ENCODE results near the gene CCAR1.
A peak's percentile ranks its signal among the peaks of the same experiment; 100 is the strongest.
"Not testable (repeated sequence)": the region's sequence is repeated elsewhere in the genome, so short reads cannot be mapped to it uniquely, and the experiment has no call there.

The CCAR1 gene

GRCh38 chr10:68800211-68800610 is 79.2 kb downstream of the CCAR1 start:
- WGBS, 2 experiments, result 95 to 100% methylated on average over 1 of the region's 2 CpGs
- Histone ChIP-seq H3K4me1 (ENCODE audit: control insufficient read depth, insufficient read depth, low read length) (no peaks in the 10 kb centered on the region), H3K4me3 (ENCODE audit: insufficient read depth, low read depth, low read length) (no peak overlapping the region)

GRCh38 chr10:68804692-68805091 is 83.7 kb downstream of the CCAR1 start:
- WGBS, 2 experiments, result no CpG with 5 or more reads among the region's 1 CpG
- Histone ChIP-seq H3K27me3 (ENCODE audit: control insufficient read depth, insufficient read depth, low read length, poor library complexity, severe bottlenecking) (no peaks in the 10 kb centered on the region), H3K27ac (ENCODE audit: insufficient read depth, low read depth, low read length, poor library complexity, severe bottlenecking) (no peak overlapping the region), H3K36me3 (ENCODE audit: control insufficient read depth, insufficient read depth, low read length) (no peaks in the 10 kb centered on the region), H3K4me1 (ENCODE audit: control insufficient read depth, insufficient read depth, low read length) (no peaks in the 10 kb centered on the region), H3K4me3 (ENCODE audit: insufficient read depth, low read depth, low read length) (no peak overlapping the region), H3K9me3 (ENCODE audit: control insufficient read depth, low read length) (no peaks in the 10 kb centered on the region)

More at GRCh38 chr10:68800211-68800610, 79.2 kb downstream of the CCAR1 start:
- Histone ChIP-seq H3K27ac (ENCODE audit: insufficient read depth, low read depth, low read length, poor library complexity, severe bottlenecking) (no peak overlapping the region), H3K9me3 (ENCODE audit: control insufficient read depth, low read length) (no peaks in the 10 kb centered on the region), H3K36me3 (ENCODE audit: control insufficient read depth, insufficient read depth, low read length) (peaks cover 7% of the 10 kb centered on the region), H3K27me3 (ENCODE audit: control insufficient read depth, insufficient read depth, low read length, poor library complexity, severe bottlenecking) (no peaks in the 10 kb centered on the region)

- H3K4me3 ChIP-seq (ENCODE audit: insufficient read depth, low read depth, low read length); H3K27me3 ChIP-seq (ENCODE audit: control insufficient read depth, insufficient read depth, low read length, poor library complexity, severe bottlenecking); H3K36me3 ChIP-seq (ENCODE audit: control insufficient read depth, insufficient read depth, low read length); H3K9me3 ChIP-seq (ENCODE audit: control insufficient read depth, low read length); H3K4me1 ChIP-seq (ENCODE audit: control insufficient read depth, insufficient read depth, low read length); H3K27ac ChIP-seq (ENCODE audit: insufficient read depth, low read depth, low read length, poor library complexity, severe bottlenecking): not testable (repeated sequence)
- WGBS, 2 experiments, result 90 to 94% methylated on average over 9 of the region's 9 CpGs
These were observed 89.8 kb downstream of the CCAR1 start for GRCh38 chr10:68810830-68811229.

GRCh38 chr10:68811314-68812009 is 90.4 kb downstream of the CCAR1 start:
- H3K9me3 ChIP-seq (ENCODE audit: control insufficient read depth, low read length), result no peaks in the 10 kb centered on the region
- H3K4me1 ChIP-seq (ENCODE audit: control insufficient read depth, insufficient read depth, low read length), result peaks cover 6% of the 10 kb centered on the region
- no peaks in the 10 kb centered on the region for H3K27me3 ChIP-seq (ENCODE audit: control insufficient read depth, insufficient read depth, low read length, poor library complexity, severe bottlenecking)
- no peak overlapping the region for H3K27ac ChIP-seq (ENCODE audit: insufficient read depth, low read depth, low read length, poor library complexity, severe bottlenecking)
- no peak overlapping the region for H3K4me3 ChIP-seq (ENCODE audit: insufficient read depth, low read depth, low read length)
- WGBS, 2 experiments, result 96 to 97% methylated on average over 6 to 7 of the region's 7 CpGs
- H3K36me3 ChIP-seq (ENCODE audit: control insufficient read depth, insufficient read depth, low read length), result no peaks in the 10 kb centered on the region

- H3K27me3 ChIP-seq (ENCODE audit: control insufficient read depth, insufficient read depth, low read length, poor library complexity, severe bottlenecking), result no peaks in the 10 kb centered on the region
- H3K4me1 ChIP-seq (ENCODE audit: control insufficient read depth, insufficient read depth, low read length), result peaks cover 6% of the 10 kb centered on the region
- no peaks in the 10 kb centered on the region for H3K36me3 ChIP-seq (ENCODE audit: control insufficient read depth, insufficient read depth, low read length)
- no peaks in the 10 kb centered on the region for H3K9me3 ChIP-seq (ENCODE audit: control insufficient read depth, low read length)
- H3K4me3 ChIP-seq (ENCODE audit: insufficient read depth, low read depth, low read length), result no peak overlapping the region
- H3K27ac ChIP-seq (ENCODE audit: insufficient read depth, low read depth, low read length, poor library complexity, severe bottlenecking), result no peak overlapping the region
- WGBS, 2 experiments, result 94 to 95% methylated on average over 4 of the region's 4 CpGs
These were observed 91.4 kb downstream of the CCAR1 start for GRCh38 chr10:68812420-68812819.

- peaks cover 6% of the 10 kb centered on the region for H3K4me1 ChIP-seq (ENCODE audit: control insufficient read depth, insufficient read depth, low read length)
- H3K27ac ChIP-seq (ENCODE audit: insufficient read depth, low read depth, low read length, poor library complexity, severe bottlenecking), result no peak overlapping the region
- H3K4me3 ChIP-seq (ENCODE audit: insufficient read depth, low read depth, low read length), result no peak overlapping the region
- no peaks in the 10 kb centered on the region for H3K36me3 ChIP-seq (ENCODE audit: control insufficient read depth, insufficient read depth, low read length)
- no peaks in the 10 kb centered on the region for H3K9me3 ChIP-seq (ENCODE audit: control insufficient read depth, low read length)
- no peaks in the 10 kb centered on the region for H3K27me3 ChIP-seq (ENCODE audit: control insufficient read depth, insufficient read depth, low read length, poor library complexity, severe bottlenecking)
These were observed 92.5 kb downstream of the CCAR1 start for GRCh38 chr10:68813559-68813958.

GRCh38 chr10:68816796-68817412 is 95.9 kb downstream of the CCAR1 start:
- no peaks in the 10 kb centered on the region for H3K36me3 ChIP-seq (ENCODE audit: control insufficient read depth, insufficient read depth, low read length)
- no peaks in the 10 kb centered on the region for H3K27me3 ChIP-seq (ENCODE audit: control insufficient read depth, insufficient read depth, low read length, poor library complexity, severe bottlenecking)
- peaks cover 6% of the 10 kb centered on the region for H3K4me1 ChIP-seq (ENCODE audit: control insufficient read depth, insufficient read depth, low read length)
- H3K9me3 ChIP-seq (ENCODE audit: control insufficient read depth, low read length), result no peaks in the 10 kb centered on the region
- no peak overlapping the region for H3K27ac ChIP-seq (ENCODE audit: insufficient read depth, low read depth, low read length, poor library complexity, severe bottlenecking)
- WGBS, 2 experiments, result 92 to 94% methylated on average over 4 of the region's 4 CpGs
- H3K4me3 ChIP-seq (ENCODE audit: insufficient read depth, low read depth, low read length), result no peak overlapping the region

GRCh38 chr10:68820359-68820758 is 99.3 kb downstream of the CCAR1 start:
- not testable (repeated sequence) for H3K27me3 ChIP-seq (ENCODE audit: control insufficient read depth, insufficient read depth, low read length, poor library complexity, severe bottlenecking); H3K27ac ChIP-seq (ENCODE audit: insufficient read depth, low read depth, low read length, poor library complexity, severe bottlenecking); H3K9me3 ChIP-seq (ENCODE audit: control insufficient read depth, low read length); H3K4me3 ChIP-seq (ENCODE audit: insufficient read depth, low read depth, low read length); H3K36me3 ChIP-seq (ENCODE audit: control insufficient read depth, insufficient read depth, low read length); H3K4me1 ChIP-seq (ENCODE audit: control insufficient read depth, insufficient read depth, low read length)
- 87 to 100% methylated on average over 1 of the region's 1 CpG for WGBS, 2 experiments

GRCh38 chr10:68822626-68823025 is 101.6 kb downstream of the CCAR1 start:
- not testable (repeated sequence) for H3K4me1 ChIP-seq (ENCODE audit: control insufficient read depth, insufficient read depth, low read length); H3K36me3 ChIP-seq (ENCODE audit: control insufficient read depth, insufficient read depth, low read length); H3K4me3 ChIP-seq (ENCODE audit: insufficient read depth, low read depth, low read length); H3K9me3 ChIP-seq (ENCODE audit: control insufficient read depth, low read length); H3K27ac ChIP-seq (ENCODE audit: insufficient read depth, low read depth, low read length, poor library complexity, severe bottlenecking); H3K27me3 ChIP-seq (ENCODE audit: control insufficient read depth, insufficient read depth, low read length, poor library complexity, severe bottlenecking)
- 94 to 95% methylated on average over 2 of the region's 2 CpGs for WGBS, 2 experiments

- Histone ChIP-seq H3K27me3 (ENCODE audit: control insufficient read depth, insufficient read depth, low read length, poor library complexity, severe bottlenecking) (no peaks in the 10 kb centered on the region), H3K4me1 (ENCODE audit: control insufficient read depth, insufficient read depth, low read length) (peaks cover 9% of the 10 kb centered on the region), H3K9me3 (ENCODE audit: control insufficient read depth, low read length) (no peaks in the 10 kb centered on the region), H3K27ac (ENCODE audit: insufficient read depth, low read depth, low read length, poor library complexity, severe bottlenecking) (peak within 1 kb of the TSS; percentile 55), H3K4me3 (ENCODE audit: insufficient read depth, low read depth, low read length) (peak within 1 kb of the TSS; percentile 73), H3K36me3 (ENCODE audit: control insufficient read depth, insufficient read depth, low read length) (no peaks in the 10 kb centered on the region)
- 9% methylated on average over 63 of the region's 63 CpGs for WGBS, 2 experiments
These were observed 105.9 kb downstream of the CCAR1 start, which contains the start of gene STOX1 for GRCh38 chr10:68826764-68827591. Gene STOX1, plus strand, starts transcription at chr10:68827531. Its CDS starts 93 bp downstream, at chr10:68827624.
